Jurkat, Clone E6-1 (cell line): Measurements from ENCODE around the gene PLEKHN1. TPM values are rescaled to one million over a fixed set of nuclear protein-coding genes. Genes with fewer than 3 reads are reported as not detected.

Source experiments
- DNase-seq: peaks from one replicate; pipeline ENCODE4 v3.0.0-alpha.2; 2011; ENCODE audit warnings: low read depth, low spot score
- H3K4me3 ChIP-seq: 2 replicates; pipeline ENCODE4 v1.5.1; 2011; ENCODE audit warnings: mild to moderate bottlenecking, low read length, control low read depth, moderate library complexity
- polyA plus RNA-seq: library from polyadenylated mRNA; unstranded; fragments of >200 nt; gene quantifications from one replicate; pipeline ENCODE4 v1.2.1, GENCODE V29; 2012; ENCODE audit warnings: missing spikeins; ENCODE audit not compliant: insufficient read length, insufficient read depth

PLEKHN1 gene, protein sequence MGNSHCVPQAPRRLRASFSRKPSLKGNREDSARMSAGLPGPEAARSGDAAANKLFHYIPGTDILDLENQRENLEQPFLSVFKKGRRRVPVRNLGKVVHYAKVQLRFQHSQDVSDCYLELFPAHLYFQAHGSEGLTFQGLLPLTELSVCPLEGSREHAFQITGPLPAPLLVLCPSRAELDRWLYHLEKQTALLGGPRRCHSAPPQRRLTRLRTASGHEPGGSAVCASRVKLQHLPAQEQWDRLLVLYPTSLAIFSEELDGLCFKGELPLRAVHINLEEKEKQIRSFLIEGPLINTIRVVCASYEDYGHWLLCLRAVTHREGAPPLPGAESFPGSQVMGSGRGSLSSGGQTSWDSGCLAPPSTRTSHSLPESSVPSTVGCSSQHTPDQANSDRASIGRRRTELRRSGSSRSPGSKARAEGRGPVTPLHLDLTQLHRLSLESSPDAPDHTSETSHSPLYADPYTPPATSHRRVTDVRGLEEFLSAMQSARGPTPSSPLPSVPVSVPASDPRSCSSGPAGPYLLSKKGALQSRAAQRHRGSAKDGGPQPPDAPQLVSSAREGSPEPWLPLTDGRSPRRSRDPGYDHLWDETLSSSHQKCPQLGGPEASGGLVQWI
- polyA plus RNA-seq, result not detected

DNA sequence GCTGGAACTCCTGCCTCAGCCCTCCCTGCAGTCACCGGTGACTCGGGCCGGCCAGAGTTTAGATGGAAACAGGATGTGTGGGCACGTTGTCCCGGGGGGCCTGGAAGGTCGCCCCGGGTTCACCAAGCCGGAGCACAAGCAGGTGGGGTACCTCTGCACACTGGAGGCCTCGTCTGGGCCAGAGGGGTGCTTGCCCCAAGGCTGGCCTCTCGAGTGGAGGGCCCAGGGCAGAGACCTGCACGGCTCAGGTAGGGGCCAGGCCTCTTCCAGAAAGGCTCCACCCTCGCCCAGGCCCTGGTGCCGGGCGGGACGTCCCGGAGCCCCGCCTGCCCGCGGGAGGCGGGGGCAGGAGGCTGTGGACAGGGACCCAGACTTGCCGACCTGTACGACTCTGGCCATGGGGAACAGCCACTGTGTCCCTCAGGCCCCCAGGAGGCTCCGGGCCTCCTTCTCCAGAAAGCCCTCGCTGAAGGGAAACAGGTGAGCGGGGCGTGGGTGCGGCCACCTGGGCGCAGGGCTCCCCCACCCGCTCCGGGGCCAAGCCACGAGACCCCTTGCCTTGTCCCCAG lies at the start of gene PLEKHN1:
TSS of gene PLEKHN1 (plus strand) at position 348 of the 569 bp plus-strand sequence. CDS start at position 398, 50 bp downstream.
- DNase-seq, result no peak

DNA sequence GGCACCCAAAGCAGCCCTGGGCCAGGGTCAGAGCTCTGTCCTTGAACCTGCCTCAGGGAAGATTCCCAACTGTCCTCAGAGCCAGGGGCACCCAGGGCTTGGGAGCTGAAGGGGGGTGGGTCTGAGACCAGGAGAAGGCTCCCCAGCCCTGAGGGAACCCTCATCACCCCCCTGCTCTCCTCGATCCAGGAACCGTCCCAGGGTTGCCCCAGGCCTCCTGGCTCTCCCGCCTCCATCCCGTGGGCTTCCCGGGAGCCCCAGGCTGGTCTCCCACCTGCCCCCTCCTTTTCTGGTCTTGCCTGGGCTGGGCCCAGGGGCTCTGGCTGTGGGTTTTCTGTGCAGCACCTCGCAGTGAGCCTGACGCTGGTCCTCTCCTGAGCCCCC lies 49.2 kb upstream of the PLEKHN1 start:
- no peak overlapping the region for H3K4me3 ChIP-seq

More for the DNA sequence above, at the start of gene PLEKHN1:
- peak within 1 kb of the TSS; percentile 49 for H3K4me3 ChIP-seq

DNA sequence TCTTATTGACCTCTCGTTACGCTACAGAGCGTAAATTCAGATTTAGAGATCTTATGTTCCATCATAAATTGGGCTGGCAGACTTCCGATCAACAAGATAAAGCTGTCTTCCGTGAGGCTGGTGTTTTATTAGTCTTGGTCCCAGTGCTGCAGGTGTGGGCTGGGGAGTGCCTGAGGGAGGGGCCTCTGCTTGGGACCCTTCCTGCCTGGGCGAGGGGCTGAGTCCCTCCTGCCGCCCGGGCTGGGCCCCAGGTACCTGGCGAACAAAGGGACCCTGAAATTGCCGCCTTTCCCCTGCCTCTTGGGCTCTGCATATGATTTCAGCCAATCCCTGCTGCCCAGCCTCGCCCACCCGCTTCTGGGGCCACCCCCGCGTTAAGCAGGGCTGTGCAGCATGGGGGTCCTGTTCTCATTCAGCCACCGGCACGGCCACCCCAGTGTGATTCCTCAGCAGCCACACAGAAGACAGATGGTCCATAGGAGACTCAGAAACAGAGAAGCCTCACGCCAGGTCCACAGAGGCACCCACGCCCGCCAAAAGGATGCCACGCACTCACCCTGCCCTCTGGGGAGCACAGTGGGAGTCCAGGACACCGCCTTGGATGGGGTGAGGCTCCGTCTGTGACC lies 48.7 kb upstream of the PLEKHN1 start:
- no peak overlapping the region for H3K4me3 ChIP-seq
- DNase-seq, result no peak

More for the DNA sequence above, 49.2 kb upstream of the PLEKHN1 start:
- DNase-seq, result no peak

DNA sequence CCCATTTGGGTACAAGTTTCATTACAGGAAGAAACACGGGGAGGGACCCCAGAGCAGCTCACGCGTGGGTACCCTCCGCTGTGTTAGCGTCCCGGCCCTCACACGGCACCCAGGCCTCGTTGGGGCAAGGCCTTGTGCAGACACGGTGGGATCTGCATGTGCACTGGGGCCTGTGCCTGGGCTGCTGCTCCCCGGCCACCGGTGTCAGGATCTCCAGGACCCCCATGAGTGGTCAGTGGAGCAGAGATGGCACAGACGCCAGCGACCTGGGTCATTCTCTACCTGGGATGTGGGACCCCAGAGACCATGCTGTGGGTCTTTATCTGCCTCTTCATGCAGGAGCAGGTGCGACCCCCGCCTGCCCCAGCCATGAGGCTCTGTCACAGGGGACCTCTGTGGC lies 47.9 kb upstream of the PLEKHN1 start:
- H3K4me3 ChIP-seq, result no peak overlapping the region
- DNase-seq, result no peak

DNA sequence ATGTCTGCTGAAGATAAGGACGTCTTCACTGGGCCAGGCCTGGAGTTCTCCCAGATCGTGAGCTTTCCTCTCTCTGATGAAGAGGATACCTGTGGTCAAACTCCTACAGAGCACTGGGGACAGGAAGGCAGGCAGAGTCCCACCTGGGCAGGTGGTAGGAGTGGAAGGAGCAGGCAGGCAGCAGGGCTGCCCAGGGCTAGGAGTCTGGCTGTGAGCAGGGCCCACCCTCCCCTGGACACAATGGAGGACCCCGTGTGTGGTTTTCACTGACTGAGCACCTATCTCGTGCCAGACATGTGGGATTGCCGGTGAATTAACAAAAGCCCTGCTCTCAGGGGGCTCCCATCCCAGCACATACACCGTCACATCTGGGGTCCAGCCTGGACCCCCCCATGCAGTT lies 47.4 kb upstream of the PLEKHN1 start:
- no peak for DNase-seq
- H3K4me3 ChIP-seq, result no peak overlapping the region

DNA sequence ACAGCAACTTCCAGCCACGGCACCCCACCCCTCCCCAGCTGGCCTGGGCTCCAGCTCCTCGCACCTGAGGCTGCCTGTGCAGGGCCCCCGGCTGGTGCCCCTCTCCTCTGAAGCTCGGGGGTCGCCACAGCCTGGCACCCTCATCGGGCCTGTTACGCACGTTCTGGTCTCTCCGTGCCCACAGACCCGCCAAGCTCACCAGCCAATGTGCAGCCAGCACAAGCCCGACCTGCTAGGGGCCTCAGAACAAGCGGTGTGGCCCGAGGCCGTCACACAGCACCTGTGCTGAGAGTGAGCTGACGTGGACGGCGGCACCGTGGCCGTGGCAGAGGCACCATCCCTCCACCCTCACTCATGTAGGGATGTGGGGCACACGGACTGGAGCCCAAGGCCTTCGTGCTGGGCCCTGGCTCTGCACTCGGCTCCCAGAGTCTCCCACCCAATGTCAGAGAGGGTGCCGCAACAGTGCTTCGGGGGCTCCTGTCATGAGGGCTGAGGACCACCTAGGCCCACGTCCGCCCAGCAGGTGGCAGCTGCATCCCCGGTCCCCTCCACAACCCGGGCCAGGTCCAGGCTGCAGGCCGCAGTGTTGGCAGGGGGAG lies 46.9 kb upstream of the PLEKHN1 start:
- no peak for DNase-seq
- no peak overlapping the region for H3K4me3 ChIP-seq

DNA sequence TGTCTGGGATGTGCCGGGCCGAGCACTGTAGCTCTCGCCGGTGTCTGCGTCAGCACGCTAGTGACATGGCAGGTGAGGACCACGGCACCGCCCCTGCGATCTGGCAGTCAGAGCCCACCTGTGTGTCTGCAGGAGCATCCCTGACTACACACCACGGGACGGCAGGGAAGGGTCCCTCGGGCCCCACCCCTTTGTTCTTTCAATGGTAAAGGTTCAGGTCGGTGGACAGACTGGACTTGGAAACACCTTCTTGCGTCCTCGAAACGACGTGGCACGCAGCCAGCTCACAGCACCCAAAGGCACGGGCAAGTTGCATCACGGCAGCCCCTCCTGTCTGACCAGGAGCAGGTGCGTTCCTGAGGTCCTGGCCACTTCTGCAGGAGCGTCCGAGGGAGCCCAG lies 46.3 kb upstream of the PLEKHN1 start:
- DNase-seq, result no peak
- no peak overlapping the region for H3K4me3 ChIP-seq

DNA sequence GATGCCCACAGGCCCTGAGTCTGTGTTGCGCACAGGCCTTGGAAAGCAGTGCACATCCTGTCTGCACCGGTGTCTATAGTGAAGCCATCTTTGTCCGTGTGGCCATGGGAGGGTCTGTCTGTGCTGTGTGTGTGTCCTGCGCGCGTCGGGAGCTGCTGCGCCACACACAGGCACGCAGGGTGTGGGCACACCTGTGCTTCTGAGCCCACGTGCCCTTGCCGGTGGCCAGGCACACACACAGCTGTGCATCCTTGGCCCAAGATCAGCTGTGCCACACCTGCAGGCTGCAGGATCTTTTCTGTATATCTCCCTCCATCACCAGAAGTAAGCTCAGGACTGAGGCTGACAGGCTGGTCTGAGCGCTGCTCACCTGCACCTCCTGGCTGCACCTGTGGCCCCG lies 45.8 kb upstream of the PLEKHN1 start:
- no peak for DNase-seq

DNA sequence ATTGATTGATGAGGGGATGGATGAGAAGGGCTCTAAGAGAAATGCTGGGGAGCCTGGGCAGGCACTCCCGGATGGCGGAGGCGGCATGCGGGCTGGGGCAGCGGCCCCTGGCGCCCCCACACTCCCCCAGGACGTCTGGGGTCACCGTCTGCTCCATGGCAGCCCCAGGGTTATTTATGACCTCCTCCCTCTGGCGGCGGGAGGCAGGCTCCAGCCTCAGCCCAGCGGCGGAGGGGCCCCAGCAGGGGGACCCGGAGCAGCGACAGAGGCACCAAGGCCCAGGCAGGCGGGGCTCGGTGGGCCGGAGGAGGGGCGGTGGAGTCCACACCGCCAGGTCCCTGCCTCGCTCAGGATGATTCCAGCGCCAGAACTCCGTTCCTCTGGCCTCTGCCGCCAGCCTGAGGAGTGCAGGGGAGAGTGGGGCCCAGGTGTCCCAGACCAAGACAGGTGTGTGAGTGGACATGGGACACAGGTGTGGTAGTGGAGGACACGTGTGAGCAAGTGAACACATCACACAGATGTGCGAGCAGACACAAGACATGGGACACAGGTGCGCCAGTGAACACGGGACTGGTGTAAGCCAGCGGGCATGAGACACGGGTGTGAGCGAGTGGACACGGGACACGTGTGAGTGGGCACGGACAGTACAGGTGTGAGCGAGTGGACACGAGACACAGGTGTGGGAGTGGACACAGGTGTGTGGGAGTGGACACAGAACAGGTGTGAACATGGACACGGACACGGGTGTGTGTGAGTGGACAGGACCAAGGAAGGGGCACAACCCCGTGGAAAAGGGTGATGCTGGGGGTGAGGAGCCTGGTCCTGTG lies 45.1 kb upstream of the PLEKHN1 start:
- peak; percentile 55 for DNase-seq
- peak overlapping the region; percentile 25 for H3K4me3 ChIP-seq

More for the DNA sequence above, 45.8 kb upstream of the PLEKHN1 start:
- H3K4me3 ChIP-seq, result peak overlapping the region; percentile 25; the same call in 1 of the 2 replicates

DNA sequence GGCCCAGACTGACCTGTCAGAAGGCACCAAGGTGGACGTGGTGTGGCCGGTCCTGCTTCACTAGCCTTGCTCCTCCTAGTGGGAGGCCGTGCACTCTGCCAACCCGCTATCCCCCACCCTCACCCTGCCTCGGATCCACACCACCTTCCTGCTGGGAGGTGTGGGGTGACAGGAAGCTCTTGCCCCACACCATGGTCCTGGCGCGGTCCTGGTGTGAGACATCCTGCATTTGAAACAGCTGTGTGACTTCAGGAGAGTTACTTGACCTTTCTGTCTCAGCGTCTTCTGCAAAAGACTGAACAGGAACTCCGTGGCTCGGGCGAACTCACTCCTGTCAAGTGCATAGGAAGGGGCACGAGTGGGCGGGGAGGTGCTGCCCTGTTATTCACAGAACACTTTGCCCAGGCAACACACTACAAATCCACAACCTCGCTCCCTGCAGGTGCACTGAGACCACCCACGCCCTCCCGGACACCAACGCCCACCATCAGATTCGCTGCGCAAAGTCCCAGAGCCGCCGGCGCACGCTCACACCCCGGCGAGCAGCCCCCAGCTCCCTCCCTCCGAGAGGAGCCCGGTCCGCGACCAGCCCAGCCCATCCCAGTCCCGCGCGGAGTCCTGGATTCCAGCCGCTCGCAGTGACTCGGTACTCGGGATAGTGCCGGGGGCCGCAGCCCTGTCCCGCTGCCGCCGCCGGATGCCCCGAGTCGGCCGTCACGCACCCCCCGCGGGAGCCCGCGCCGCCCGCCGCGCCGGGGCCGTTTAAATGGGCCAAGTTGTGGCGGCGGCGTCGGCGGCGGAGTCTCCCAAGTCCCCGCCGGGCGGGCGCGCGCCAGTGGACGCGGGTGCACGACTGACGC lies 42.9 kb upstream of the PLEKHN1 start, which contains the start of gene SAMD11:
TSS of gene SAMD11 (plus strand) at position 793 of the 860 bp plus-strand sequence. CDS start 509 bp downstream, outside the sequence.
- peak; percentile 61 for DNase-seq
- peak within 1 kb of the TSS; percentile 43 for H3K4me3 ChIP-seq

DNA sequence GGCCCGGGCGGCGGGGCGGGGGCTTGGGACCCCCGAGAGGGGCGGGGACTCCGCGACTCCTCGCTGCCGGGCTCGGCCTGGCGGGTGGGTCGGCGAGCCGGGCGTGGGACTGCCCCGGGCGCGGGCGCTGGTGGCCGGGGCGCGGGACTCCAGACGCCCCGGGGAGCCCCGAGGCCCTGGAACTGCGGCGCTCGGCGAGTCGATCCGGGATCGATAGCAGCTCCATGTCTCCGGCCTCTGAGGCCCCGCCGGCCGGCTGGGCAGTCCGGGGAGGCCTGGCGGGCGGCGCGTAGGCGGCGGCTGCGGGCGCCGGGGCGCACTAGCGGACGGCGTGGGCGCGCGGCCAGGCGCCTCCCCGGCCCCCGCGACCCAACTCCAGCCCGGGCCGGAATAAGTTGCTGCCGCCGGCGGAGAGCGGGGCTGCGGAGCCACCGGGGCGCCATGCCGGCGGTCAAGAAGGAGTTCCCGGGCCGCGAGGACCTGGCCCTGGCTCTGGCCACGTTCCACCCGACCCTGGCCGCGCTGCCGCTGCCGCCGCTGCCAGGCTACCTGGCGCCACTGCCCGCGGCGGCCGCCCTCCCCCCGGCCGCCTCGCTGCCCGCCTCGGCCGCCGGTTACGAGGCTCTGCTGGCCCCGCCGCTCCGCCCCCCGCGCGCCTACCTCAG lies 42.2 kb upstream of the PLEKHN1 start:
- peak overlapping the region; percentile 36; the same call in 1 of the 2 replicates for H3K4me3 ChIP-seq
- no peak for DNase-seq

DNA sequence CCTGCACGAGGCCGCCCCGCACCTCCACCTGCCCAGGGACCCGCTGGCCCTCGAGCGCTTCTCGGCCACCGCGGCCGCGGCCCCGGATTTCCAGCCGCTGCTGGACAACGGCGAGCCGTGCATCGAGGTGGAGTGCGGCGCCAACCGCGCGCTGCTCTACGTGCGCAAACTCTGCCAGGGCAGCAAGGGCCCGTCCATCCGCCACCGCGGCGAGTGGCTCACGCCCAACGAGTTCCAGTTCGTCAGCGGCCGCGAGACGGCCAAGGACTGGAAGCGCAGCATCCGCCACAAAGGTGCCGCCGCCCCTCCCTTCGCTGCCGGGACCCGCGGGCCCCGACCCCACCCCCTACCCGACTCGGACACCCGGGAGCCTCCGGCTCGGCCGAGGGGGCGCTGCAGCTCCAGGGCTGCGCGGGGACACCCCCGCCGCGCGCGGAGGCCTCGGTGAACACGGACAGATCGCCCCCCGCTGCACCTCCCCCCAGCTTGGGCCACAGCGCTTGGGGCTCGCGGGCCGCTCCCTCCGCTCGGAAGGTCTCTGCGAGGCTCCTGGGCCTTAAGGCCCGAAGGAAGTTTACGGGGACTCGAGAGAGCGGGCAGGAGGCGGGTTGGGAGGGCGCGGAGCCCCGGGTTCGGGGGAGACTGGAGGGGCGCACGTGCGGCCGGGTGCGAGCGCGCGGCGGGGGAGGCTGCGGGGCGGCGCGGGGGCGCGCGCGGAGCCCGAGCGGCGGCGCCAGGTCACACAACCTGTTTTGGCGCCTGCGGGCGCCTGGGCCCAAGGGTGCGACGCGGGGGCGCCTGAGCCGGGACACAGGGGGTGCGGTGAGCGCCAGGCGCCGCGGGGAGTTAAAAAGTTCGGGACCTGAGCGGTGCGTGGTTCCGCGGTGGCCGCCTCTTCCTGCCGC lies 41.4 kb upstream of the PLEKHN1 start:
- DNase-seq, result no peak
- H3K4me3 ChIP-seq, result peak overlapping the region; percentile 36

DNA sequence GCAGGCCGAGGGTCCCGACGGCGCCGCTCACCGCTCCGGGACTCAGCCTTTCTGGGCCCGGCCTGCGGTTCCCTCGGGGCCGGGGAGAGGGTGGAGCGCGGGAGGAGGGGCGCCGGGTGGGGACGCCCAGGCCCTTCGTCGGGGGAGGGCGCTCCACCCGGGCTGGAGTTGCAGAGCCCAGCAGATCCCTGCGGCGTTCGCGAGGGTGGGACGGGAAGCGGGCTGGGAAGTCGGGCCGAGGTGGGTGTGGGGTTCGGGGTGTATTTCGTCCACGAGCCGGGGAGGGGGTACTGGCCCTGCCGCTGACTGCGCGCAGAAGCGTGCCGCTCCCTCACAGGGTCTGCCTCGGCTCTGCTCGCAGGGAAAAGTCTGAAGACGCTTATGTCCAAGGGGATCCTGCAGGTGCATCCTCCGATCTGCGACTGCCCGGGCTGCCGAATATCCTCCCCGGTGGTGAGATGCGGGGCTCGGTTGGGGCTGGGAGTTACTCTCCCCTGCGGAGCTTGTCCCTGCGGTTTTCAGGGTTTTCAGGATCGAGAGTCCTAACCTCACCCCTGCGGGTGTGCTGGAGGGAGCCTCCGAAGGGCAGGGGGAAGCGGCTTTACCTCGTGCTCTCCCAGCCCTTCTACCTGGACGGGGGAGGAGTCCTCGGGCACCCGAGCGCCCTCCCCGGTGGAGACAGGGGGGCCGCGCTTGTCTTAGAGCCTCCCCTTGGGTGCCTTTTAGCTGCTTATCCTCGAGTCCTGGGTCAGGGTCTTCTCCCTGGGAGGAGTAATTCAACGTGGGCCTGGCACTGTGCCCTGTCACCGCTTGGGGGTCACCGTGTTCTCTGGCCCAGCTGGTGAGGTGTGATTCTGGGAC lies 40.5 kb upstream of the PLEKHN1 start:
- no peak for DNase-seq
- H3K4me3 ChIP-seq, result no peak overlapping the region; the same call in 1 of the 2 replicates

DNA sequence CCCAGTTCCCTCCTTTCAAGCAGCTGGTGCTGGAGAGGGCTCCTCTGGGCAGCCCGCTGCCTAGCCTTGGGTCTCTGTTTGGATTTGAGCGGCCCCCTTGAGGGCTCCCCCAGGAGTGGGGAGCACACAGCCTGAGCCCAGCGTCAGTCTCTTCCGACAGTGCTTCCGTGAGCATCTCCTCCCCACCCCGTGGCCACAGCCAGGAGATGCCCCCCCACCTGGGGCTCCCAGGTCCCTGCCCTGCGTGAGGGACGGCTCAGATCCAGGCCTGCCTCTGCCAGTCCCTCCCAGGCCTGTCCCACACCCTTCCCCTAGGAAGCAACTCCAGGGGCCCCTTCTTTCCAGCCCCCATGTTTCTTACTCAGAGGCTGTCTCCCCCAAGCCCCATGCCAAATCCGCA lies 39.0 kb upstream of the PLEKHN1 start:
- no peak for DNase-seq
- no peak overlapping the region for H3K4me3 ChIP-seq

DNA sequence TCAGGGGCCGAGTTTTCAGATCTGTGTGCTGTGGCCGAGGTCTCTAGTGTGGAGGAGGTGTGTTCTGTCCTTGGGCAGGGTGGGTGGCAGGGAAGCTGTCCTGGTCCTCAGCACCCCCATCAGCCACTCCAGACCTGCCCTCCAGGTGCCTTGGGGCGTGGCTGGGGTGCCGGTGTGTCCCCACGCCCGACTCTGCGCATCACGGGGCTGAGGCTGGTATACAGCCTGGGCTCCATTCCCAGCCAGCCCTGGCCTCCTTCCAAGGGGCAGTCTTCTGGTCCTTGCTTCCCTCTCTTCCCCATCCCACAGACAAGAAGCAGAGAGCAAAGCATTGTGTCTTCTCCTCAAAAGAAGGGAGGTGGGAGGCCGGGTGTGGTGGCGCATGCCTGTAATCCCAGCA lies 38.5 kb upstream of the PLEKHN1 start:
- no peak for DNase-seq
- no peak overlapping the region for H3K4me3 ChIP-seq
